HepG2 (cell line): ENCODE results near the gene SHC3. TPM values are rescaled to one million over a fixed set of nuclear protein-coding genes. Genes with fewer than 3 reads are reported as not detected.

Source experiments
- BORCS8-MEF2B ChIP-seq: sonication (generic); formaldehyde crosslinking; IDR thresholded peaks from 2 replicates; pipeline ENCODE4 v1.8.0; 2022; ENCODE audit warnings: mild to moderate bottlenecking, missing genetic modification reagents
- CREB1 ChIP-seq, 2 experiments: fragments of 450-650 bp in 1 of 2; IDR thresholded peaks; 2 replicates each; pipeline ENCODE4 v1.6.1; 2016 to 2017; ENCODE audit warnings: control low read depth in 1 of 2, mild to moderate bottlenecking in 1 of 2, missing compliant biosample characterization in 1 of 2, missing genetic modification characterization in 1 of 2
- FOSL2 ChIP-seq: sonication (generic); formaldehyde crosslinking; IDR thresholded peaks from 2 replicates; pipeline ENCODE4 v1.4.0; 2020; ENCODE audit warnings: missing genetic modification reagents
- NRL ChIP-seq: sonication (generic); formaldehyde crosslinking; IDR thresholded peaks from 2 replicates; pipeline ENCODE4 v1.5.0; 2020; ENCODE audit warnings: missing genetic modification reagents, mild to moderate bottlenecking, moderate library complexity, borderline replicate concordance
- POLR2G ChIP-seq: fragments of 200-400 bp; formaldehyde crosslinking; IDR thresholded peaks from 2 replicates; pipeline ENCODE4 v1.6.1; 2018; ENCODE audit warnings: mild to moderate bottlenecking, low read depth, low read length, moderate library complexity
- RNF2 ChIP-seq: fragments of 450-650 bp; conservative IDR thresholded peaks from 2 replicates; pipeline ENCODE4 v1.6.1; 2016; ENCODE audit warnings: low read depth
- TBX2 ChIP-seq: sonication (generic); formaldehyde crosslinking; IDR thresholded peaks from 2 replicates; pipeline ENCODE4 v1.5.0; 2020; ENCODE audit warnings: missing genetic modification reagents, mild to moderate bottlenecking, borderline replicate concordance
- U2AF1 ChIP-seq: fragments of 200-400 bp; formaldehyde crosslinking; optimal IDR thresholded peaks from 2 replicates; pipeline ENCODE3; 2017; ENCODE audit warnings: mild to moderate bottlenecking, low read depth, low read length
- ZNF205 ChIP-seq: IDR thresholded peaks from 2 replicates; pipeline ENCODE4 v1.6.1; 2018; ENCODE audit warnings: missing biosample characterization, missing genetic modification reagents
- ZNF256 ChIP-seq: sonication (generic); formaldehyde crosslinking; conservative IDR thresholded peaks from 2 replicates; pipeline ENCODE4 v1.4.0; 2020; ENCODE audit warnings: missing genetic modification reagents
- ZNF263 ChIP-seq: sonication (generic); formaldehyde crosslinking; IDR thresholded peaks from 2 replicates; pipeline ENCODE4 v1.4.0; 2020; ENCODE audit warnings: missing genetic modification reagents
- polyA plus RNA-seq, 8 experiments: library from polyadenylated mRNA; depleted of rRNA in 3 of 8; stranded (reverse) in 7 of 8; unstranded in 1 of 8; fragments of >200 nt; fragmentation: Illumina TruSeq in 4 of 8; extraction: Trizol in 4 of 8; gene quantifications; 2 replicates each; pipeline versions ENCODE4 v1.2.1 to v1.2.3, GENCODE V29; 2011 to 2016; ENCODE audit warnings: low read depth in 4 of 8, missing spikeins in 1 of 8, mixed read lengths in 1 of 8; ENCODE audit not compliant: insufficient read depth in 1 of 8
- total RNA-seq, 5 experiments: library from RNA; depleted of rRNA; stranded (reverse); fragments of >200 nt; fragmentation: Illumina TruSeq; extraction: Trizol; gene quantifications; 2 replicates each; pipeline ENCODE4 v1.2.3, GENCODE V29; 2016; ENCODE audit warnings: low read depth in 1 of 5
- TF ChIP-seq, protein P1 (sequence below): sonication (generic); formaldehyde crosslinking; IDR thresholded peaks from 2 replicates; pipeline ENCODE4 v1.4.0; 2020; ENCODE audit warnings: missing genetic modification reagents
- TF ChIP-seq, protein P2 (sequence below): sonication (generic); formaldehyde crosslinking; IDR thresholded peaks from 2 replicates; pipeline ENCODE4 v1.4.0; 2020; ENCODE audit warnings: low read depth, missing genetic modification reagents
- TF ChIP-seq, protein P3 (sequence below): sonication (generic); formaldehyde crosslinking; IDR thresholded peaks from 2 replicates; pipeline ENCODE4 v1.8.1; 2023; ENCODE audit warnings: mild to moderate bottlenecking, inconsistent platforms, moderate library complexity, missing genetic modification reagents, borderline replicate concordance
- TF ChIP-seq, protein P4 (sequence below): sonication (generic); formaldehyde crosslinking; IDR thresholded peaks from 2 replicates; pipeline ENCODE4 v1.5.0; 2020; ENCODE audit warnings: mild to moderate bottlenecking, missing genetic modification reagents, borderline replicate concordance

SHC3 gene
- total and polyA plus RNA-seq, 2 of the 13 experiments (the other 11 are each of a cell fraction or from before 2014, with no cell fraction given): 0.09 to 0.89 TPM

DNA sequence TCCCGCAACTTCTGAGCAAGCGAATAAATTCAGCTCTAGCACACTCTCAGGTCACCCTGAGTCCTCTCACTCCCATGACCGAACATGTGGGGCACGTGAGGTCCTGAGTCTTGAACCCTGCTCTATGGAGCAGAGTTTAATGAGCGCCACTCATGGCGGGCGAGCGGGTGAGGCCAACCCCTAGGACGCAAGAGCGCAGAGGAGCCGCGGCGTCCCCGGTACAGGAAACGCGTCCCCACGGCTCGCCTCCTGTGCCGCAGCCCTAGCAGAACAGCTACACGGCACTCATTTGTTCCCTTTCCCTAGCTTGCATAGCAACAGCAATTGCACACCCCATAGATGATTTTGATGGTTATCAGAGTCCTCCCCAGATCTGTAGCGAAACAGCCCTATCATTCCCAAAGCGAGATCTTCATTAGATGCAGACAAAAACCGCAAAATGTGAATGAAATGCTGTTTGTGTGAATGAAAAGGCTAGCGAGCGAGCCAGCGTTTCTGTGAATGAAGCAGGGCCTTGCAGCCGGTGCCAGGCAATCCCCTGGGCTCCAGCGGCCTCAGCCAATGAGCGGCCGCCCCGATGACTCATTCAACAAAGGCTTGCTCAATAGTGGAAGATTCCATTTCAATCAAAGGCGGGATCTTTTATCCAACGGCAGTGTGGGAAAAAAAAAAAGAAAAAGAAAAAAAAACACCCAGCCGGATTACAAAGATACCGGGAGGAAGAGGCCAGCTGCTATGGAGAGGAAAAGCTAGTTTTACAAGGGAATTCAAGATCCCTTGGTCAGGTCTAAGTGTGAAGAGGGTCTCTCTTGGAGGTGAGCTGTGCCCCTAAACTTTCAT, 1.5 kb upstream of the SHC3 start (continued):
- TF ChIP-seq, protein P1, sequence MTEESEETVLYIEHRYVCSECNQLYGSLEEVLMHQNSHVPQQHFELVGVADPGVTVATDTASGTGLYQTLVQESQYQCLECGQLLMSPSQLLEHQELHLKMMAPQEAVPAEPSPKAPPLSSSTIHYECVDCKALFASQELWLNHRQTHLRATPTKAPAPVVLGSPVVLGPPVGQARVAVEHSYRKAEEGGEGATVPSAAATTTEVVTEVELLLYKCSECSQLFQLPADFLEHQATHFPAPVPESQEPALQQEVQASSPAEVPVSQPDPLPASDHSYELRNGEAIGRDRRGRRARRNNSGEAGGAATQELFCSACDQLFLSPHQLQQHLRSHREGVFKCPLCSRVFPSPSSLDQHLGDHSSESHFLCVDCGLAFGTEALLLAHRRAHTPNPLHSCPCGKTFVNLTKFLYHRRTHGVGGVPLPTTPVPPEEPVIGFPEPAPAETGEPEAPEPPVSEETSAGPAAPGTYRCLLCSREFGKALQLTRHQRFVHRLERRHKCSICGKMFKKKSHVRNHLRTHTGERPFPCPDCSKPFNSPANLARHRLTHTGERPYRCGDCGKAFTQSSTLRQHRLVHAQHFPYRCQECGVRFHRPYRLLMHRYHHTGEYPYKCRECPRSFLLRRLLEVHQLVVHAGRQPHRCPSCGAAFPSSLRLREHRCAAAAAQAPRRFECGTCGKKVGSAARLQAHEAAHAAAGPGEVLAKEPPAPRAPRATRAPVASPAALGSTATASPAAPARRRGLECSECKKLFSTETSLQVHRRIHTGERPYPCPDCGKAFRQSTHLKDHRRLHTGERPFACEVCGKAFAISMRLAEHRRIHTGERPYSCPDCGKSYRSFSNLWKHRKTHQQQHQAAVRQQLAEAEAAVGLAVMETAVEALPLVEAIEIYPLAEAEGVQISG (CRISPR knock-in tag): peak; percentile 27; the same call in 1 of the 2 replicates
- TF ChIP-seq, protein P2, sequence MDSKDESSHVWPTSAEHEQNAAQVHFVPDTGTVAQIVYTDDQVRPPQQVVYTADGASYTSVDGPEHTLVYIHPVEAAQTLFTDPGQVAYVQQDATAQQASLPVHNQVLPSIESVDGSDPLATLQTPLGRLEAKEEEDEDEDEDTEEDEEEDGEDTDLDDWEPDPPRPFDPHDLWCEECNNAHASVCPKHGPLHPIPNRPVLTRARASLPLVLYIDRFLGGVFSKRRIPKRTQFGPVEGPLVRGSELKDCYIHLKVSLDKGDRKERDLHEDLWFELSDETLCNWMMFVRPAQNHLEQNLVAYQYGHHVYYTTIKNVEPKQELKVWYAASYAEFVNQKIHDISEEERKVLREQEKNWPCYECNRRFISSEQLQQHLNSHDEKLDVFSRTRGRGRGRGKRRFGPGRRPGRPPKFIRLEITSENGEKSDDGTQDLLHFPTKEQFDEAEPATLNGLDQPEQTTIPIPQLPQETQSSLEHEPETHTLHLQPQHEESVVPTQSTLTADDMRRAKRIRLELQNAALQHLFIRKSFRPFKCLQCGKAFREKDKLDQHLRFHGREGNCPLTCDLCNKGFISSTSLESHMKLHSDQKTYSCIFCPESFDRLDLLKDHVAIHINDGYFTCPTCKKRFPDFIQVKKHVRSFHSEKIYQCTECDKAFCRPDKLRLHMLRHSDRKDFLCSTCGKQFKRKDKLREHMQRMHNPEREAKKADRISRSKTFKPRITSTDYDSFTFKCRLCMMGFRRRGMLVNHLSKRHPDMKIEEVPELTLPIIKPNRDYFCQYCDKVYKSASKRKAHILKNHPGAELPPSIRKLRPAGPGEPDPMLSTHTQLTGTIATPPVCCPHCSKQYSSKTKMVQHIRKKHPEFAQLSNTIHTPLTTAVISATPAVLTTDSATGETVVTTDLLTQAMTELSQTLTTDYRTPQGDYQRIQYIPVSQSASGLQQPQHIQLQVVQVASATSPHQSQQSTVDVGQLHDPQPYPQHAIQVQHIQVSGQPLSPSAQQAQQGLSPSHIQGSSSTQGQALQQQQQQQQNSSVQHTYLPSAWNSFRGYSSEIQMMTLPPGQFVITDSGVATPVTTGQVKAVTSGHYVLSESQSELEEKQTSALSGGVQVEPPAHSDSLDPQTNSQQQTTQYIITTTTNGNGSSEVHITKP (CRISPR knock-in tag): peak; percentile 97
- TF ChIP-seq ZNF205 (CRISPR knock-in tag) (peak; percentile 50), BORCS8-MEF2B (peak; percentile 55; the same call in 1 of the 2 replicates), ZNF263 (peak; percentile 60), TBX2 (CRISPR knock-in tag) (0 out of 2 replicates have a peak, but pooled peaks have one; percentile 45), ZNF256 (CRISPR knock-in tag) (no peak), CREB1 (IDR thresholded peaks at IDR 0.05) (no peak), CREB1 (CRISPR knock-in tag; IDR thresholded peaks at IDR 0.05) (peak; percentile 65), FOSL2 (CRISPR knock-in tag) (peak; percentile 97), NRL (CRISPR knock-in tag) (peak; percentile 82; the same call in 1 of the 2 replicates), RNF2 (peak; percentile 67; the same call in 1 of the 2 replicates), POLR2G (peak; percentile 80), U2AF1 (peak; percentile 33)
- TF ChIP-seq, protein P3, sequence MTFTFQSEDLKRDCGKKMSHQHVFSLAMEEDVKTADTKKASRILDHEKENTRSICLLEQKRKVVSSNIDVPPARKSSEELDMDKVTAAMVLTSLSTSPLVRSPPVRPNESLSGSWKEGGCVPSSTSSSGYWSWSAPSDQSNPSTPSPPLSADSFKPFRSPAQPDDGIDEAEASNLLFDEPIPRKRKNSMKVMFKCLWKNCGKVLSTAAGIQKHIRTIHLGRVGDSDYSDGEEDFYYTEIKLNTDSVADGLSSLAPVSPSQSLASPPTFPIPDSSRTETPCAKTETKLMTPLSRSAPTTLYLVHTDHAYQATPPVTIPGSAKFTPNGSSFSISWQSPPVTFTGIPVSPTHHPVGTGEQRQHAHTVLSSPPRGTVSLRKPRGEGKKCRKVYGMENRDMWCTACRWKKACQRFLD (CRISPR knock-in tag): 0 out of 2 replicates have a peak, but pooled peaks have one; percentile 46
- TF ChIP-seq, protein P4, sequence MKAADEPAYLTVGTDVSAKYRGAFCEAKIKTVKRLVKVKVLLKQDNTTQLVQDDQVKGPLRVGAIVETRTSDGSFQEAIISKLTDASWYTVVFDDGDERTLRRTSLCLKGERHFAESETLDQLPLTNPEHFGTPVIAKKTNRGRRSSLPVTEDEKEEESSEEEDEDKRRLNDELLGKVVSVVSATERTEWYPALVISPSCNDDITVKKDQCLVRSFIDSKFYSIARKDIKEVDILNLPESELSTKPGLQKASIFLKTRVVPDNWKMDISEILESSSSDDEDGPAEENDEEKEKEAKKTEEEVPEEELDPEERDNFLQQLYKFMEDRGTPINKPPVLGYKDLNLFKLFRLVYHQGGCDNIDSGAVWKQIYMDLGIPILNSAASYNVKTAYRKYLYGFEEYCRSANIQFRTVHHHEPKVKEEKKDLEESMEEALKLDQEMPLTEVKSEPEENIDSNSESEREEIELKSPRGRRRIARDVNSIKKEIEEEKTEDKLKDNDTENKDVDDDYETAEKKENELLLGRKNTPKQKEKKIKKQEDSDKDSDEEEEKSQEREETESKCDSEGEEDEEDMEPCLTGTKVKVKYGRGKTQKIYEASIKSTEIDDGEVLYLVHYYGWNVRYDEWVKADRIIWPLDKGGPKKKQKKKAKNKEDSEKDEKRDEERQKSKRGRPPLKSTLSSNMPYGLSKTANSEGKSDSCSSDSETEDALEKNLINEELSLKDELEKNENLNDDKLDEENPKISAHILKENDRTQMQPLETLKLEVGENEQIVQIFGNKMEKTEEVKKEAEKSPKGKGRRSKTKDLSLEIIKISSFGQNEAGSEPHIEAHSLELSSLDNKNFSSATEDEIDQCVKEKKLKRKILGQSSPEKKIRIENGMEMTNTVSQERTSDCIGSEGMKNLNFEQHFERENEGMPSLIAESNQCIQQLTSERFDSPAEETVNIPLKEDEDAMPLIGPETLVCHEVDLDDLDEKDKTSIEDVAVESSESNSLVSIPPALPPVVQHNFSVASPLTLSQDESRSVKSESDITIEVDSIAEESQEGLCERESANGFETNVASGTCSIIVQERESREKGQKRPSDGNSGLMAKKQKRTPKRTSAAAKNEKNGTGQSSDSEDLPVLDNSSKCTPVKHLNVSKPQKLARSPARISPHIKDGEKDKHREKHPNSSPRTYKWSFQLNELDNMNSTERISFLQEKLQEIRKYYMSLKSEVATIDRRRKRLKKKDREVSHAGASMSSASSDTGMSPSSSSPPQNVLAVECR: peak; percentile 61; the same call in 1 of the 2 replicates
